K562 (cell line): ENCODE measurements around the gene ZNF541. TPM values are rescaled to one million over a fixed set of nuclear protein-coding genes. Genes with fewer than 3 reads are reported as not detected.

Source experiments
- ATAC-seq: fragments of 200-7000 bp; cut with Tn5 transposase; 3 replicates; pipeline ENCODE4 v1.9.1; 2020; ENCODE audit warnings: moderate library complexity
- BruUV-seq: library from RNA; stranded (reverse); fragments of 400-500 nt; replicated peaks from 2 replicates; lab custom pipeline; 2021; lab: Mats Ljungman, UMichigan
- CTCF ChIA-PET: fragments of 300-600 bp; formaldehyde crosslinking; extraction: SDS; loops from one replicate; lab custom pipeline; 2021; ENCODE audit warnings: low intra/inter-chr PET ratio; lab: Yijun Ruan, JAX
- POLR2A ChIA-PET: fragments of 300-600, 350-650 bp; sonication (Branson Sonifier 250); formaldehyde crosslinking; extraction: SDS; loops from one replicate; lab custom pipeline; 2021; ENCODE audit warnings: antibody characterized with exemption, inconsistent platforms; lab: Yijun Ruan, JAX
- DNase-seq, 4 experiments: peaks; one replicate each; pipeline versions ENCODE4 v3.0.0 to v3.0.0-alpha.2; 2011 to 2018; ENCODE audit warnings: low spot score in 3 of 4, mixed read lengths in 3 of 4; ENCODE audit errors: extremely low read depth in 1 of 4
- FAIRE-seq: peaks from 2 replicates; lab custom pipeline; 2011; peaks lifted over from hg19 to GRCh38; lab: Jason Lieb, UNC
- H2AFZ ChIP-seq: 2 replicates; pipeline ENCODE4 v1.6.0; 2011; ENCODE audit warnings: low read depth, low read length, control low read depth, inconsistent platforms
- H3K27ac ChIP-seq: fragments of 200-600 bp; 3 replicates; pipeline ENCODE4 v1.8.0; 2011; ENCODE audit warnings: low read depth, mild to moderate bottlenecking, control low read depth, inconsistent platforms, low read length, moderate library complexity, mixed read lengths; ENCODE audit errors: extremely low read depth
- H3K27me3 ChIP-seq, 2 experiments: fragments of 300-600 bp in 1 of 2; 2 replicates in 1 of 2; 3 replicates in 1 of 2; pipeline versions ENCODE4 v1.6.0 to v1.8.0; 2011; ENCODE audit warnings: inconsistent platforms in 2 of 2, low read length in 2 of 2, mild to moderate bottlenecking in 1 of 2, mixed read lengths in 1 of 2, moderate library complexity in 1 of 2; ENCODE audit not compliant: control insufficient read depth in 2 of 2, insufficient read depth in 2 of 2
- H3K36me3 ChIP-seq: fragments of 300-600 bp; 3 replicates; pipeline ENCODE4 v1.8.0; 2011; ENCODE audit warnings: mild to moderate bottlenecking, low read length, inconsistent platforms; ENCODE audit not compliant: control insufficient read depth, insufficient read depth
- H3K4me1 ChIP-seq, 2 experiments: fragments of 200-600 bp in 1 of 2; replicated peaks in 1 of 2; 2 replicates in 1 of 2; 3 replicates in 1 of 2; pipeline versions ENCODE4 v1.5.1 to v1.8.0; 2011; ENCODE audit warnings: inconsistent platforms in 2 of 2, low read length in 2 of 2, mild to moderate bottlenecking in 1 of 2, mixed read lengths in 1 of 2, moderate library complexity in 1 of 2; ENCODE audit not compliant: control insufficient read depth in 2 of 2, insufficient read depth in 2 of 2
- H3K4me2 ChIP-seq: 2 replicates; pipeline ENCODE4 v1.6.1; 2011; ENCODE audit warnings: low read length, control low read depth, inconsistent platforms, mixed read lengths; ENCODE audit not compliant: insufficient read depth
- H3K4me3 ChIP-seq: fragments of 200-600 bp; sonication (generic), shearing (Covaris generic); 2 replicates; pipeline ENCODE4 v1.5.1; 2016; ENCODE audit warnings: control low read depth, inconsistent platforms
- H3K79me2 ChIP-seq: fragments of 200-600 bp; 3 replicates; pipeline ENCODE4 v1.8.0; 2011; ENCODE audit warnings: low read length, inconsistent platforms; ENCODE audit not compliant: control insufficient read depth, insufficient read depth
- H3K9ac ChIP-seq, 2 experiments: 2 replicates each; pipeline versions ENCODE4 v1.6.0 to v1.6.1; 2011; ENCODE audit warnings: low read depth in 2 of 2, low read length in 2 of 2, control low read depth in 1 of 2, inconsistent platforms in 1 of 2, mild to moderate bottlenecking in 1 of 2, mixed read lengths in 1 of 2; ENCODE audit not compliant: insufficient read depth in 1 of 2
- H3K9me1 ChIP-seq: one replicate; pipeline ENCODE4 v1.6.0; 2011; ENCODE audit warnings: inconsistent platforms, mild to moderate bottlenecking, low read length, moderate library complexity; ENCODE audit not compliant: control insufficient read depth, insufficient read depth
- H3K9me3 ChIP-seq: replicated peaks from 2 replicates; pipeline ENCODE4 v1.5.1; 2011; ENCODE audit warnings: low read depth, low read length, inconsistent platforms; ENCODE audit not compliant: control insufficient read depth, insufficient read depth
- H4K20me1 ChIP-seq: replicated peaks from 2 replicates; pipeline ENCODE4 v1.6.1; 2011; ENCODE audit warnings: low read length, inconsistent platforms, mixed read lengths; ENCODE audit not compliant: control insufficient read depth, insufficient read depth
- ADNP ChIP-seq: fragments of 200-800 bp; sonication (Bioruptor generic); IDR thresholded peaks from 2 replicates; pipeline ENCODE4 v1.6.1; 2016; ENCODE audit warnings: missing genetic modification characterization, missing compliant biosample characterization
- BCOR ChIP-seq: fragments of 450-650 bp; IDR thresholded peaks from 2 replicates; pipeline ENCODE4 v1.6.1; 2016
- HMG20B ChIP-seq: fragments of 250-450 bp; sonication (Bioruptor Pico); IDR thresholded peaks from 2 replicates; pipeline ENCODE4 v1.5.0; 2021; ENCODE audit warnings: mild to moderate bottlenecking
- PTRF ChIP-seq: fragments of 450-650 bp; IDR thresholded peaks from 2 replicates; pipeline ENCODE4 v1.6.1; 2016; ENCODE audit warnings: mild to moderate bottlenecking, missing genetic modification characterization, missing compliant biosample characterization
- RBFOX2 ChIP-seq: fragments of 200-400 bp; formaldehyde crosslinking; IDR thresholded peaks from 2 replicates; pipeline ENCODE4 v1.6.1; 2017; ENCODE audit warnings: low read depth, mild to moderate bottlenecking, low read length, moderate library complexity
- RBM25 ChIP-seq: fragments of 200-400 bp; formaldehyde crosslinking; IDR thresholded peaks from 2 replicates; pipeline ENCODE4 v1.6.1; 2018; ENCODE audit warnings: low read length, low read depth, moderate library complexity; ENCODE audit not compliant: severe bottlenecking
- WGBS: fragments of 100-300 bp; shearing (Covaris generic); methylation state at CpG from one replicate; pipeline ENCODE4 v1.1.6; 2016; ENCODE audit warnings: low coverage, mixed read lengths; ENCODE audit not compliant: insufficient coverage; ENCODE audit errors: missing lambda C conversion rate; 5-methylcytosine and 5-hydroxymethylcytosine counted together
- in situ Hi-C: fragments of 300-500 bp; cut with MboI; formaldehyde crosslinking; loops from 4 replicates; pipeline ENCODE4 v1.15.0; 2018; ENCODE audit warnings: inconsistent platforms, mixed read lengths
- intact Hi-C: fragments of 100-400 bp; cut with micrococcal nuclease; formaldehyde crosslinking; loops from 2 replicates; pipeline ENCODE4 v1.14.2; 2022
- polyA plus RNA-seq, 8 experiments: library from polyadenylated mRNA; depleted of rRNA in 4 of 8; stranded (reverse) in 5 of 8; unstranded in 3 of 8; fragments of >200 nt; fragmentation: Nextera tagmentation in 2 of 8; fragmentation: Illumina TruSeq in 1 of 8; extraction: Ambion mirVana in 2 of 8; extraction: Trizol in 1 of 8; gene quantifications; 2 replicates each; pipeline versions ENCODE4 v1.2.1 to v1.2.3, GENCODE V29; 2011 to 2014; ENCODE audit warnings: inconsistent platforms in 1 of 8, missing spikeins in 1 of 8
- total RNA-seq, 7 experiments: library from RNA; depleted of rRNA in 6 of 7; stranded (reverse); fragments of >200 nt in 6 of 7; fragmentation: Illumina TruSeq in 2 of 7; extraction: Trizol in 2 of 7; gene quantifications; 2 replicates each; pipeline versions ENCODE4 v1.2.1 to v1.2.3, GENCODE V29; 2011 to 2021; ENCODE audit warnings: low replicate concordance in 1 of 7

The ZNF541 gene
- total and polyA plus RNA-seq, 9 of the 15 experiments (the other 6 are each of a cell fraction or from before 2014, with no cell fraction given), result 0.04 to 0.11 (median 0.05) TPM; not detected in 1

DNA sequence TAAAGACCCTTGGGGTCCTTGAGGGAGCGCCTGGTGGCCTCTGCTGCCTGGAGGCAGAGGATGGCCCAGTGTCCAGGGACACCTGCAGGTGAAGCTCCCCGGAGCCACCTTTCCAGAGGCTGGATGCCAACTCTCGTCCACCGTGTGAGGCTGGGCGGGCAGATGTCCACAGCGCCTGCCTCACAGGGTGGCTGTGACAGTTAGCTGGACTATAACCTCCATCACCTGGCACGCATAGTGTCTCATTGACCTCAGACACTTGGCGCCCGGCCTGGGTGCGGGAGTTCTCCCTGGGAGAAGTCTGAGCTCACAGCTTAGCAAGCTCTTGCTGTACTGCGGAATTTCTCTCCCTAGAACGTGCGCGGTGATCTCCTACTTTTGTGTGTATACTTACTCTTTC lies 45.8 kb upstream of the ZNF541 start:
- 89% methylated on average over 13 of the region's 14 CpGs for WGBS
- no TSS peak for BruUV-seq
- peaks cover 39% of the 10 kb centered on the region for H4K20me1 ChIP-seq
- no peaks in the 10 kb centered on the region for H3K9me3 ChIP-seq
- no peak overlapping the region for H3K27ac ChIP-seq
- peak overlapping the region in 1 of 2 experiments; percentile 83; a peak in 2 of 4 replicates for H3K9ac ChIP-seq
- no peak overlapping the region for H3K4me2 ChIP-seq
- intact Hi-C loops, result no loop called here
- in situ Hi-C loops, result no loop called here
- no peaks in the 10 kb centered on the region for H3K36me3 ChIP-seq
- ChIA-PET CTCF (no interaction called here), POLR2A (interaction anchor here (0.5 kb wide), 1 partner anchor 28 kb away, joined by 3 read pairs; no protein-coding TSS in a partner anchor)
- TF ChIP-seq PTRF (tag) (no peak), RBFOX2 (0 out of 2 replicates have a peak, but pooled peaks have one; percentile 27)
- FAIRE-seq (no peak), DNase-seq (no peak), ATAC-seq (no peak)
- H3K9me1 ChIP-seq, result no peaks in the 10 kb centered on the region
- no peak overlapping the region for H3K4me3 ChIP-seq
- H3K4me1 ChIP-seq, result peaks cover 2 to 27% of the 10 kb centered on the region in 2 experiments; a peak in 4 of 5 replicates
- no peak overlapping the region for H2AFZ ChIP-seq
- no peaks in the 10 kb centered on the region for H3K27me3 ChIP-seq
- peaks cover 54% of the 10 kb centered on the region for H3K79me2 ChIP-seq

DNA sequence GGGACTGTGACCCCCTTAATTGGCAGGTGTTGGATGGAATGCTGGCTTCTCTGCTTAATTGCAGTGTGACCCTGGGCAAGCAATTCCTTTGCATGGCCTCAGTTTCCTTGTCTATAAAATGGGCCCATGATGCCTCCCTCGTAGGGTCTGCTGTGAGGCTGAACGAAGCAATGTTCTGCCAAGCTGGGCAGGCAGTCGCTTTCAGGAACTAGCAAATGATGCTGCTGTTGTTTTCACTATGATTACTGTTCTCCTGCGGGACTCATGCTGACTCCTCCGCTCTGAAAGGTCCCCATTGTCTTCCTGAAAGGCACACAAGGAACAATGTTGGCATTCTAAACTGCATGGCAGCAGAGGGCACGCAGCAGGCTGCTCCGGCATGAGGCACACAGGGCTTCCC lies 42.8 kb upstream of the ZNF541 start:
- Histone ChIP-seq H3K27me3 (no peaks in the 10 kb centered on the region), H3K27ac (no peak overlapping the region), H3K9me3 (no peaks in the 10 kb centered on the region), H3K36me3 (no peaks in the 10 kb centered on the region; the same call in 2 of the 3 replicates), H3K79me2 (peaks cover 69% of the 10 kb centered on the region), H4K20me1 (peaks cover 50% of the 10 kb centered on the region), H3K9me1 (no peaks in the 10 kb centered on the region), H2AFZ (no peak overlapping the region), H3K4me3 (no peak overlapping the region), H3K4me1 (peaks cover 3 to 23% of the 10 kb centered on the region in 2 experiments; a peak in 4 of 5 replicates), H3K4me2 (no peak overlapping the region), H3K9ac (no peak overlapping the region)
- intact Hi-C loops (no loop called here), in situ Hi-C loops (no loop called here)
- WGBS, result 94% methylated on average over 7 of the region's 7 CpGs
- ChIA-PET POLR2A (interaction anchor here (1.7 kb wide), 1 partner anchor 11 kb away, joined by 5 read pairs; no protein-coding TSS in a partner anchor), CTCF (no interaction called here)
- ATAC-seq, result no peak
- TF ChIP-seq ADNP (tag), result peak; percentile 61; the same call in 1 of the 2 replicates
- TF ChIP-seq BCOR, result 0 out of 2 replicates have a peak, but pooled peaks have one; percentile 60
- TF ChIP-seq HMG20B (CRISPR knock-in tag), result no peak
- TF ChIP-seq RBM25, result peak; percentile 79
- FAIRE-seq, result no peak
- DNase-seq, result no peak
- BruUV-seq, result no TSS peak
